ENCODE measurements around the gene SLC6A16.
"Not testable (repeated sequence)": the region's sequence is repeated elsewhere in the genome, so short reads cannot be mapped to it uniquely, and the experiment has no call there.

SLC6A16 gene

DNA sequence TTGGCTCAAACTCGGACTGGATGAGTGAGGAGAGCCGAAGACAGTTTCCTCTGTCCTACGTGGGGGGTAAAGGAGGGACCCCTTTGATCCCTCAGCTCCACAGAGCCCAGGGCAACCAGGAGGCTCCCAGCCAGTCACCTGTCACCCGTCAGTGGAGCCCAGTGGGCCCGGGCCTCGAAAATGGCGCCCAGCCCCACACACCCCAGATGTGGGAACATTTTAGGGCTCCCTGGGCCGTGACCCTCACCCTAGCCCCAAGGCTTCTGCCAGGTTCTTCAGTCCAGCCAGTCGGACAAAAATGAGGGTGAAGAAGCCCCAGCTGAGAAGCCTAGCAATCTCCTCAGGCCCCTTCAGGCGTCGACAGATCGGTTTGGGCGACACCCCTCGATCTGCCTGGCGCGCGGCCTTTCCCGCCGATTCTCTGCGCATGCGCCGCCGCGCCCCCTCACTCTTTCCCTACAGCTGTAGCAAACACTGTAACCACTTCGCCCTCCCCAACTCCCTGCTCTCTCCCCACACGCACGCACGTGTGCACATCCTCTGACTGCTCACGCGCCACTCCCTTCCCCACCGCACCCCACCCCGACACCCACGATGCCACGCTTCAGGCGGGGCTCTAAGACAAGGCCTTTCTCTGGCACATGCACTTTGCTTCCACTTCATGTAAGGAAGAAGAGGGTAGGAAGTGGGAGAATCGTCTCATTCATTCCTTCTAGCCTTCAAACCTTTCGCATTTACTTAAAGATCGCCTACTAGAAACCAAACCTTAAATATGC lies at the start of gene SLC6A16:
SLC6A16 (minus strand) TSS at position 391 of the 776 bp plus-strand sequence. CDS start 13,844 bp downstream, outside the sequence.
- DNase-seq (ENCODE audit: extremely low read depth, low read depth): no peak
- TF ChIP-seq, protein P1, sequence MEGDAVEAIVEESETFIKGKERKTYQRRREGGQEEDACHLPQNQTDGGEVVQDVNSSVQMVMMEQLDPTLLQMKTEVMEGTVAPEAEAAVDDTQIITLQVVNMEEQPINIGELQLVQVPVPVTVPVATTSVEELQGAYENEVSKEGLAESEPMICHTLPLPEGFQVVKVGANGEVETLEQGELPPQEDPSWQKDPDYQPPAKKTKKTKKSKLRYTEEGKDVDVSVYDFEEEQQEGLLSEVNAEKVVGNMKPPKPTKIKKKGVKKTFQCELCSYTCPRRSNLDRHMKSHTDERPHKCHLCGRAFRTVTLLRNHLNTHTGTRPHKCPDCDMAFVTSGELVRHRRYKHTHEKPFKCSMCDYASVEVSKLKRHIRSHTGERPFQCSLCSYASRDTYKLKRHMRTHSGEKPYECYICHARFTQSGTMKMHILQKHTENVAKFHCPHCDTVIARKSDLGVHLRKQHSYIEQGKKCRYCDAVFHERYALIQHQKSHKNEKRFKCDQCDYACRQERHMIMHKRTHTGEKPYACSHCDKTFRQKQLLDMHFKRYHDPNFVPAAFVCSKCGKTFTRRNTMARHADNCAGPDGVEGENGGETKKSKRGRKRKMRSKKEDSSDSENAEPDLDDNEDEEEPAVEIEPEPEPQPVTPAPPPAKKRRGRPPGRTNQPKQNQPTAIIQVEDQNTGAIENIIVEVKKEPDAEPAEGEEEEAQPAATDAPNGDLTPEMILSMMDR (IDR thresholded peaks at IDR 0.05; ENCODE audit: low read depth, low read length, missing control alignments): no peak
- H3K4me3 ChIP-seq (replicated peaks; ENCODE audit: low read depth, low read length): no peak within 1 kb of the TSS

DNA sequence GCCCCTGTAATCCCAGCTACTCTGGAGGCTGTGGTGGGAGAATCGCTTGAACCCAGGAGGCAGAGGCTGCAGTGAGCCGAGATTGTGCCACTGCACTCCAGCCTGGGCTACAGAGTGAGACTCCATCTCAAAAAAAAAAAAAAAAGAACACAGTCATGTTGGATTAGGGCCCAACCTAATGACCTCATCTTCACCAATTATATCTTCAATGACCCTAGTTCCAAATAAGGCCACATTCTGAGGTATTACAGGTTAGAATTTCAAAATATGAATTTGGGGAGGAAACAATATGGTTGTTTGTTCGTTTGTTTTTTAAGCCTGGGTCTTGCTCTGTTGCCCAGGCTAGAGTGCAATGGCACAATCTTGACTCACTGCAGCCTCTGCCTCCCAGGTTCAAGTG lies 48.2 kb upstream of the SLC6A16 start:
- not testable (repeated sequence) for DNase-seq (ENCODE audit: extremely low read depth, low read depth); H3K4me3 ChIP-seq (replicated peaks; ENCODE audit: low read depth, low read length)

DNA sequence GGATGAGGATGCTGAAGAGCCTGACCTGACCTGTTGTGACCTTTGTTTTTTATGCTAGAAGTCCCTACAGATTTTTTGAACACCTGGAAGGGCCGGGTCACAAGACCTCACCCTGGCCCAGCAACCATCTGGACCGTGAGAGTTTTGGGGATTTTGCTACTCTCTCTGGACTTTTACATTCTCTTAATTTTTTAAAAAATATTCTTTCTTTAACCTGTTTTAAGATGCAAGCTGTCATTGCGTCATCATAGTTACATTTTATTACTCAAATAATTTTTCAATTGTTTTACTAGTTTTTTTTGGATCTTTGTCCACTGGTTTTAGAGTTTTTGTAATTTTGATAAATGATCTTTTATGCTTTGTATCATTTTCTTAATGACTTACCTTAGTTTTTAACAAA lies 46.2 kb upstream of the SLC6A16 start:
- no peak for DNase-seq (ENCODE audit: extremely low read depth, low read depth)
- H3K4me3 ChIP-seq (replicated peaks; ENCODE audit: low read depth, low read length): no peak overlapping the region
- TF ChIP-seq, protein P1 (IDR thresholded peaks at IDR 0.05; ENCODE audit: low read depth, low read length, missing control alignments): no peak

- no peak for DNase-seq (ENCODE audit: extremely low read depth, low read depth)
Measured at GRCh38 chr19:49368711-49369358, 43.8 kb upstream of the SLC6A16 start.

GRCh38 chr19:49366110-49366509 lies 41.1 kb upstream of the SLC6A16 start:
- no peak overlapping the region for H3K4me3 ChIP-seq (replicated peaks; ENCODE audit: low read depth, low read length)
- TF ChIP-seq, protein P1 (IDR thresholded peaks at IDR 0.05; ENCODE audit: low read depth, low read length, missing control alignments): no peak
- no peak for DNase-seq (ENCODE audit: extremely low read depth, low read depth)

More at GRCh38 chr19:49368711-49369358, 43.8 kb upstream of the SLC6A16 start:
- TF ChIP-seq, protein P1 (IDR thresholded peaks at IDR 0.05; ENCODE audit: low read depth, low read length, missing control alignments): no peak
- H3K4me3 ChIP-seq (replicated peaks; ENCODE audit: low read depth, low read length): no peak overlapping the region

DNA sequence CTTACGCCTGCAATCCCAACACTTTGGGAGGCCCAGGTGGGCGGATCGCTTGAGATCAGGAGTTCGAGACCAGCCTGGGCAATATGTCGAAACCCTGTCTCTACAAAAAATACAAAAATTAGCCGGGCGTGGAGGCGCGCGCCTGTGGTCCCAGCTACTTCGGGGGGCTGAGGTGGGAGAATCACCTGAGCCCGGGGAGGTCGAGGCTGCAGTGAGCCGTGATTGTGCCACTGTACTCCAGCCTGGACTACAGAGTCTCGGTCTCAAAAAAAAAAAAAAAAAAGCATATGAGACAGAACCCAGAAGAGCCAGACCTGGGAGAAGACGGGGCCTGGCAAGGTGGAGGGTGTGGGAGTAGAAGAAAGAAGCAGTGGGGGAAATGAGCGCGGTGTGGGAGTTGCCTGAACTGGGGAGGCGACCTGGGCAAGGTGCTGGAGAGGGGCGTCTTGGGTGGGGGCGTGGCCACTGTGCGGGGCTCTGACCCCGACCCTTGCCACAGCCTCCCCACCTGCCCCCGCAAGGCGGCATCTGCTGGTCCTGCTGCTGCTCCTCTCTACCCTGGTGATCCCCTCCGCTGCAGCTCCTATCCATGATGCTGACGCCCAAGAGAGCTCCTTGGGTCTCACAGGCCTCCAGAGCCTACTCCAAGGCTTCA lies 39.2 kb upstream of the SLC6A16 start:
- TF ChIP-seq, protein P1 (IDR thresholded peaks at IDR 0.05; ENCODE audit: low read depth, low read length, missing control alignments): no peak

More for the DNA sequence above, 39.2 kb upstream of the SLC6A16 start:
- H3K4me3 ChIP-seq (replicated peaks; ENCODE audit: low read depth, low read length): no peak overlapping the region
- DNase-seq (ENCODE audit: extremely low read depth, low read depth): no peak

All from HFF-Myc (cell line).